PC-9 (cell line): ENCODE results near the gene ADAT1. TPM values are rescaled to one million over a fixed set of nuclear protein-coding genes. Genes with fewer than 3 reads are reported as not detected.

Source experiments
- BruUV-seq: library from RNA; stranded (reverse); fragments of 400-500 nt; replicated peaks from 2 replicates; lab custom pipeline; 2021; lab: Mats Ljungman, UMichigan
- CTCF ChIA-PET: fragments of 300-600 bp; sonication (Branson Sonifier 250); formaldehyde crosslinking; loops from one replicate; lab custom pipeline; 2022; ENCODE audit warnings: antibody characterized with exemption; lab: Charles Lee
- POLR2A ChIA-PET: fragments of 300-600 bp; sonication (Branson Sonifier 250); formaldehyde crosslinking; loops from one replicate; lab custom pipeline; 2022; ENCODE audit warnings: antibody characterized with exemption; ENCODE audit not compliant: unreplicated experiment; lab: Charles Lee
- DNase-seq, 2 experiments: peaks; one replicate each; pipeline versions ENCODE4 v3.0.0 to v3.0.0-alpha.2; 2015 to 2022; ENCODE audit warnings: mixed read lengths in 1 of 2
- H2AFZ ChIP-seq: fragments of 200-600 bp; sonication (generic); 2 replicates; pipeline ENCODE4 v1.8.1; 2017; ENCODE audit warnings: antibody characterized with exemption
- H3F3A ChIP-seq: fragments of 200-600 bp; sonication (generic); 2 replicates; pipeline ENCODE4 v1.8.1; 2017; ENCODE audit warnings: antibody characterized with exemption, mild to moderate bottlenecking, low read depth; ENCODE audit not compliant: insufficient read depth
- H3K27ac ChIP-seq: fragments of 200-600 bp; sonication (generic); 2 replicates; pipeline ENCODE4 v1.6.1; 2016; ENCODE audit warnings: mixed run types
- H3K27me3 ChIP-seq: fragments of 200-600 bp; sonication (generic); 2 replicates; pipeline ENCODE4 v1.6.1; 2016; ENCODE audit warnings: low read depth, mixed run types; ENCODE audit not compliant: insufficient read depth
- H3K36me3 ChIP-seq: fragments of 200-600 bp; sonication (generic); 2 replicates; pipeline ENCODE4 v1.6.1; 2016; ENCODE audit warnings: low read depth, mixed run types
- H3K4me1 ChIP-seq: fragments of 200-600 bp; sonication (generic); replicated peaks from 2 replicates; pipeline ENCODE4 v1.6.1; 2016; ENCODE audit warnings: mixed run types; ENCODE audit not compliant: insufficient read depth
- H3K4me2 ChIP-seq: fragments of 200-600 bp; sonication (generic); 2 replicates; pipeline ENCODE4 v1.6.1; 2017; ENCODE audit warnings: mixed run types
- H3K4me3 ChIP-seq: fragments of 200-600 bp; sonication (generic); 2 replicates; pipeline ENCODE4 v1.6.1; 2016; ENCODE audit warnings: mixed run types
- H3K79me2 ChIP-seq: fragments of 200-600 bp; sonication (generic); 2 replicates; pipeline ENCODE4 v1.6.1; 2017; ENCODE audit warnings: low read depth, mixed run types
- H3K9me2 ChIP-seq: fragments of 200-600 bp; sonication (generic); 2 replicates; pipeline ENCODE4 v1.8.1; 2017; ENCODE audit warnings: mild to moderate bottlenecking; ENCODE audit not compliant: insufficient read depth
- H3K9me3 ChIP-seq: fragments of 200-600 bp; sonication (generic); 2 replicates; pipeline ENCODE4 v1.8.1; 2016; ENCODE audit warnings: low read depth; ENCODE audit not compliant: insufficient read depth
- H4K20me1 ChIP-seq: fragments of 200-600 bp; sonication (generic); 2 replicates; pipeline ENCODE4 v1.8.1; 2017; ENCODE audit not compliant: insufficient read depth
- CTCF ChIP-seq: fragments of 200-600 bp; sonication (generic); conservative IDR thresholded peaks from 2 replicates; pipeline ENCODE4 v1.6.1; 2017; ENCODE audit warnings: mixed run types, antibody characterized with exemption, mild to moderate bottlenecking, moderate library complexity
- EZH2 ChIP-seq: fragments of 200-600 bp; sonication (generic); IDR thresholded peaks from 2 replicates; pipeline ENCODE4 v1.8.0; 2017; ENCODE audit warnings: antibody characterized with exemption, low read depth
- intact Hi-C: fragments of 100-400 bp; cut with micrococcal nuclease; formaldehyde crosslinking; loops from one replicate; pipeline ENCODE4 v1.10.0; 2022; ENCODE audit not compliant: unreplicated experiment
- total RNA-seq: library from RNA; stranded (reverse); gene quantifications from 2 replicates; pipeline ENCODE4 v1.2.3, GENCODE V29; 2021

Gene ADAT1
- total RNA-seq, 1 experiment from 2014 or later: 66.4 TPM

GRCh38 chr16:75578212-75578611 lies 44.9 kb downstream of the ADAT1 start:
- TF ChIP-seq CTCF (no peak), EZH2 (no peak)
- no peak for DNase-seq
- no peaks in the 10 kb centered on the region for H3K79me2 ChIP-seq
- no peaks in the 10 kb centered on the region for H3K9me3 ChIP-seq
- H4K20me1 ChIP-seq: peaks cover 14% of the 10 kb centered on the region; the same call in 1 of the 2 replicates
- ChIA-PET CTCF (no interaction called here), POLR2A (no interaction called here)
- H3K4me1 ChIP-seq: no peaks in the 10 kb centered on the region
- H3K27me3 ChIP-seq: no peaks in the 10 kb centered on the region
- H3K9me2 ChIP-seq: no peaks in the 10 kb centered on the region
- intact Hi-C loops: no loop called here
- H2AFZ ChIP-seq: no peak overlapping the region
- BruUV-seq: no TSS peak
- no peak overlapping the region for H3K4me2 ChIP-seq
- H3K4me3 ChIP-seq: no peak overlapping the region
- H3K27ac ChIP-seq: no peak overlapping the region
- H3F3A ChIP-seq: peaks cover 7% of the 10 kb centered on the region; the same call in 1 of the 2 replicates
- peaks cover 26% of the 10 kb centered on the region for H3K36me3 ChIP-seq

- Histone ChIP-seq H3K9me3 (no peaks in the 10 kb centered on the region), H2AFZ (no peak overlapping the region), H3K27me3 (no peaks in the 10 kb centered on the region), H3K4me3 (no peak overlapping the region), H3K4me1 (no peaks in the 10 kb centered on the region), H4K20me1 (peaks cover 22% of the 10 kb centered on the region), H3K9me2 (no peaks in the 10 kb centered on the region), H3F3A (peaks cover 5% of the 10 kb centered on the region; the same call in 1 of the 2 replicates), H3K79me2 (no peaks in the 10 kb centered on the region), H3K27ac (no peak overlapping the region), H3K4me2 (no peak overlapping the region), H3K36me3 (peaks cover 33% of the 10 kb centered on the region)
- no peak for TF ChIP-seq EZH2
- no peak for TF ChIP-seq CTCF
- POLR2A ChIA-PET: no interaction called here
- no peak for DNase-seq
- intact Hi-C loops: no loop called here
- BruUV-seq: no TSS peak
- CTCF ChIA-PET: interaction anchor here (0.6 kb wide), 1 partner anchor 59 kb away, joined by 3 read pairs; no protein-coding TSS in a partner anchor
Measured at GRCh38 chr16:75576384-75576811, 46.7 kb downstream of the ADAT1 start.

- H3F3A ChIP-seq: peaks cover 5% of the 10 kb centered on the region; the same call in 1 of the 2 replicates
- no peaks in the 10 kb centered on the region for H3K9me2 ChIP-seq
- H3K79me2 ChIP-seq: no peaks in the 10 kb centered on the region
- CTCF ChIA-PET: interaction anchor here (0.6 kb wide), 1 partner anchor 58 kb away, joined by 3 read pairs; no protein-coding TSS in a partner anchor
- DNase-seq: no peak
- no peaks in the 10 kb centered on the region for H3K9me3 ChIP-seq
- peaks cover 22% of the 10 kb centered on the region for H4K20me1 ChIP-seq
- POLR2A ChIA-PET: no interaction called here
- TF ChIP-seq EZH2: no peak
- no peak for TF ChIP-seq CTCF
- BruUV-seq: no TSS peak
- no peaks in the 10 kb centered on the region for H3K27me3 ChIP-seq
- H3K27ac ChIP-seq: no peak overlapping the region
- peaks cover 33% of the 10 kb centered on the region for H3K36me3 ChIP-seq
- intact Hi-C loops: no loop called here
- no peak overlapping the region for H3K4me3 ChIP-seq
- no peaks in the 10 kb centered on the region for H3K4me1 ChIP-seq
- no peak overlapping the region for H2AFZ ChIP-seq
- H3K4me2 ChIP-seq: no peak overlapping the region
Measured at GRCh38 chr16:75575958-75576357, 47.1 kb downstream of the ADAT1 start.
